Pancreas (tissue), 10 donors: ENCODE results near the gene PTPRS. TPM values are rescaled to one million over a fixed set of nuclear protein-coding genes. Genes with fewer than 3 reads are reported as not detected.

Experiments
- ATAC-seq, 4 donors: fragments of 200-7000 bp; cut with Tn5 transposase; one replicate each; pipeline versions ENCODE4 v1.8.0 to v1.9.1; 2020; ENCODE audit warnings: mild to moderate bottlenecking in 4 of 4, moderate library complexity in 4 of 4
- DNase-seq, 6 donors: peaks; one replicate each; pipeline ENCODE4 v3.0.0-alpha.2; 2020
- FAIRE-seq: peaks from 2 replicates; lab custom pipeline; 2012; peaks lifted over from hg19 to GRCh38; lab: Jason Lieb, UNC
- H3K27ac ChIP-seq, 4 donors: fragments of 200-600 bp; sonication (generic); 1 replicate in 3 of 4; 2 replicates in 1 of 4; pipeline versions ENCODE4 v1.5.0 to v1.8.0; 2020
- H3K27me3 ChIP-seq, 4 donors: fragments of 200-600 bp; one replicate each; pipeline ENCODE4 v1.8.0; 2021
- H3K36me3 ChIP-seq, 3 donors: fragments of 200-600 bp; sonication (generic) in 1 of 3; one replicate each; pipeline versions ENCODE4 v1.5.0 to v1.8.0; 2020 to 2021
- H3K4me1 ChIP-seq, 3 donors: fragments of 200-600 bp; one replicate each; pipeline ENCODE4 v1.8.0; 2021
- H3K4me3 ChIP-seq, 4 donors: fragments of 200-600 bp; sonication (generic) in 2 of 4; one replicate each; pipeline versions ENCODE4 v1.5.0 to v1.8.0; 2020 to 2021
- H3K9me3 ChIP-seq, 4 donors: fragments of 200-600 bp; one replicate each; pipeline ENCODE4 v1.8.0; 2021
- CTCF ChIP-seq, 4 donors: fragments of 200-600 bp; sonication (generic) in 3 of 4; IDR thresholded peaks; one replicate each; pipeline versions ENCODE4 v1.5.0 to v1.8.0; 2021; ENCODE audit warnings: antibody characterized with exemption in 4 of 4
- WGBS, 2 donors: extraction: QIAGEN DNeasy Blood & Tissue Kit; methylation state at CpG; one replicate each; pipeline ENCODE4 v1.1.7; 2013; 5-methylcytosine and 5-hydroxymethylcytosine counted together
- intact Hi-C, 3 donors: fragments of 100-400 bp; cut with DNase I; formaldehyde crosslinking; loops; one replicate each; pipeline versions ENCODE4 v1.11.1 to v1.14.2; 2022
- polyA plus RNA-seq, 2 donors: library from polyadenylated mRNA; stranded (reverse); fragments of 200-250 nt; gene quantifications; one replicate each; pipeline ENCODE4 v1.2.3, GENCODE V29; 2013
- total RNA-seq, 6 donors: library from RNA; stranded (reverse); fragmentation: NEBNext Ultra II Directional in 4 of 6; extraction: Animal tissue kit (Norgen Biotek cat#: 25700) in 4 of 6; gene quantifications; one replicate each; pipeline versions ENCODE4 v1.2.1 to v1.2.4, GENCODE V29; 2021 to 2023
- donor health status: healthy with polysubstance abuse.
- donor health status: DM: no; HTN: no; CAD: no; lungs with moderate emphysema.
- donor health status: DM: no; HTN: no; CAD: no.
- donor health status: control.
- donor health status: control.
- donor health status: Bipolar disorder and iron deficiency.
- donor health status: DM: yes; HTN: yes; CAD: no.
- donor health status: DM: no; HTN: no; CAD: no.
- donor health status: DM: no; HTN: no; CAD: no.
- donor health status: DM: yes; HTN: yes; CAD: no.

PTPRS gene
- total and polyA plus RNA-seq, 8 donors: 14.8 to 91.2 (median 69.4) TPM

GRCh38 chr19:5380215-5380919, 39.8 kb upstream of the PTPRS start:
- FAIRE-seq: no peak
- intact Hi-C loops: no loop called here
- 82 to 86% methylated on average over 9 of the region's 9 CpGs for WGBS, 2 donors
- no peak overlapping the region for H3K4me3 ChIP-seq
- ATAC-seq: no peak
- H3K36me3 ChIP-seq: no peaks in the 10 kb centered on the region
- no peak for TF ChIP-seq CTCF (IDR thresholded peaks at IDR 0.05)
- no peak overlapping the region for H3K27ac ChIP-seq
- no peaks in the 10 kb centered on the region for H3K9me3 ChIP-seq
- H3K4me1 ChIP-seq: no peaks in the 10 kb centered on the region
- H3K27me3 ChIP-seq: no peaks in the 10 kb centered on the region
- no peak for DNase-seq

GRCh38 chr19:5376928-5377327, 36.3 kb upstream of the PTPRS start:
- intact Hi-C loops: no loop called here
- Histone ChIP-seq H3K36me3 (no peaks in the 10 kb centered on the region), H3K4me1 (no peaks in the 10 kb centered on the region), H3K27me3 (peaks cover 0 to 5% (median 0%) of the 10 kb centered on the region in 4 donors), H3K9me3 (no peaks in the 10 kb centered on the region), H3K4me3 (no peak overlapping the region), H3K27ac (no peak overlapping the region)
- ATAC-seq: no peak
- no peak for FAIRE-seq
- DNase-seq: no peak
- 93 to 98% methylated on average over 4 of the region's 4 CpGs for WGBS, 2 donors
- no peak for TF ChIP-seq CTCF (IDR thresholded peaks at IDR 0.05)

GRCh38 chr19:5372572-5373200, 32.1 kb upstream of the PTPRS start:
- FAIRE-seq: no peak
- Histone ChIP-seq H3K4me1 (no peaks in the 10 kb centered on the region), H3K36me3 (no peaks in the 10 kb centered on the region), H3K4me3 (no peak overlapping the region), H3K27ac (no peak overlapping the region), H3K27me3 (peaks cover 0 to 5% (median 0%) of the 10 kb centered on the region in 4 donors), H3K9me3 (no peaks in the 10 kb centered on the region)
- intact Hi-C loops: no loop called here
- ATAC-seq: no peak
- 61 to 72% methylated on average over 4 of the region's 4 CpGs for WGBS, 2 donors
- DNase-seq: no peak
- TF ChIP-seq CTCF (IDR thresholded peaks at IDR 0.05): no peak

- no peak overlapping the region for H3K27ac ChIP-seq
- FAIRE-seq: no peak
- whole genome bisulfite sequencing, 2 donors: 23 to 25% methylated on average over 8 of the region's 8 CpGs
- ATAC-seq: peak in 3 of 4 donors; percentile 46 to 74 (median 72)
- H3K4me3 ChIP-seq: no peak overlapping the region
- intact Hi-C loops: no loop called here
- peaks cover 0 to 5% (median 0%) of the 10 kb centered on the region in 4 donors for H3K27me3 ChIP-seq
- H3K4me1 ChIP-seq: no peaks in the 10 kb centered on the region
- DNase-seq: peak; percentile 17 to 86 (median 62)
- no peaks in the 10 kb centered on the region for H3K36me3 ChIP-seq
- TF ChIP-seq CTCF (IDR thresholded peaks at IDR 0.05): peak in 3 of 4 donors; percentile 40 to 48 (median 46)
- H3K9me3 ChIP-seq: no peaks in the 10 kb centered on the region
Observed at GRCh38 chr19:5369962-5370367, 29.4 kb upstream of the PTPRS start.

GRCh38 chr19:5369304-5369703, 28.7 kb upstream of the PTPRS start:
- Histone ChIP-seq H3K4me1 (no peaks in the 10 kb centered on the region), H3K4me3 (no peak overlapping the region), H3K9me3 (no peaks in the 10 kb centered on the region), H3K36me3 (no peaks in the 10 kb centered on the region), H3K27ac (no peak overlapping the region), H3K27me3 (peaks cover 0 to 1% (median 0%) of the 10 kb centered on the region in 4 donors)
- FAIRE-seq (no peak), DNase-seq (no peak), ATAC-seq (no peak)
- intact Hi-C loops: no loop called here
- no peak for TF ChIP-seq CTCF (IDR thresholded peaks at IDR 0.05)
- 70 to 84% methylated on average over 5 of the region's 5 CpGs for WGBS, 2 donors
